Activated CD4-positive, alpha-beta T cell treated with anti-CD3 and anti-CD28 coated beads for 1 hour (primary cell): ENCODE results near the gene SIPA1L3.

Experiments used
- DNase-seq: peaks from one replicate; pipeline ENCODE4 v3.0.0-alpha.2; 2020

Gene SIPA1L3

DNA sequence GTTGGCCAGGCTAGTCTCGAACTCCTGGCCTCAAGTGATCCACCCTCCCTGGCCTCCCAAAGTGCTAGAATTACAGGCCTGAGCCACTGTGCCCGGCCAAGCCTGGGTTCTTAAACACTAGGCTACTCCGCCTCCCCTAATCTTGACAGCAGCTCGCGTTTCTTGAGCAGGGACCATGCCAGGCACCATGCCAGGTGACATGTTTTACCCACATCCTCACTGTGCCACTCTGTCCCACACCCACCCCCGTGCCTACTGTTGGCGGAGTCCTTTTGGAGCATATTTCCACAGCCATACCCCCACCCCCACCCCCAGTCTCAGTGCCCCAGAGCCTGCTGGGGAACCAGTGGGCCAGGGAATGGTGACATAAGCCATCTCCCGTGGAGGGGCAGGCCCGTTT is 218.2 kb downstream of the SIPA1L3 start:
- no peak for DNase-seq

DNA sequence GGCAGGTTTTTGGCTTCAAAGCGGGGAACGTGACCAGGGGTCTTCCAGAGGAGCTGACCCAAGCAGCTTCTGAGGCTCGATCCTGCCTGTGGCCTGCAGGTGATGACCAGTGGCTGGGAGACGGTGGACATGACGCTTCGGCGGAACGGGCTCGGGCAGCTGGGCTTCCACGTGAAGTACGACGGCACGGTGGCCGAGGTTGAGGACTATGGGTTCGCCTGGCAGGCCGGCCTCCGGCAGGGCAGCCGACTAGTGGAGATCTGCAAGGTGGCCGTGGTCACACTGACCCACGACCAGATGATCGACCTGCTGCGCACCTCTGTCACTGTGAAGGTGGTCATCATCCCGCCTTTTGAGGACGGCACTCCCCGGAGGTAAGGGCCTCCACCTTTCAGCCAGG is 223.4 kb downstream of the SIPA1L3 start:
- DNase-seq, result no peak

DNA sequence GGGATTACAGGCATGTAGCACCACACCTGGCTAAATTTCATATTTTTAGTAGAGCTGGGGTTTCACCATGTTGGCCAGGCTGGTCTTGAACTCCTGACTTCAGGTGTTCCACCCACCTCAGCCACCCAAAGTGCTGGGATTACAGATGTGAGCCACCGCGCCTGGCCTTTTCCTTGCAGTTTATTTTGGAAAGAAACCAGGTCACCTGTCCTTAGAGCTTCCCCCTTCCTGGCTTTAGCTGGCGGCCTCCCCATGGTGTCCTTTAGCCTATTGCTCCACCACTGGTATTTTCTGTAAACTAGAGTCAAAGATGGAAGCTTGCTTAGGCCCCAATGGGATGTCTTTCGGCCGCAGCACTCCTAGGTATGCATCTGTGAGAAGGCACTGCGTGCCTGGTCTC is 225.8 kb downstream of the SIPA1L3 start:
- DNase-seq, result no peak

DNA sequence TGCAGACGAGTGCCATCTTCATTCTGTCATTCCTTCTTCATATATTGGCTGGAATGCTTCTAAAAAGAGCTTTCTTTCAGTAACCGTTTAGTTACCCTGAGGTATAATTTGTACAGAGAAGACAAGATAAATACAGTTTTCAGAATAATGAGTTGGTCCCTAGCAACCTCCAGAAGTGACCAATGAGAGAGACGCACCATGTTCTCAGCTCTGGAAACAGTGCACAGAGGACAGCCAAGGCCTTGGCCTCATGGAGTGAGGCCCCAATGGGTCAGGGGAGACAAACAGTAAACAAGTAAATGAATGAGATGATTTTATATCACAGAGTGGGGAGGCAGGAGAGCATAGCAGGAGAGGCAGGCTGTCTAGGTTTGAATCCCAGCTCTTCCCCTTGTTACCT is 226.3 kb downstream of the SIPA1L3 start:
- no peak for DNase-seq

DNA sequence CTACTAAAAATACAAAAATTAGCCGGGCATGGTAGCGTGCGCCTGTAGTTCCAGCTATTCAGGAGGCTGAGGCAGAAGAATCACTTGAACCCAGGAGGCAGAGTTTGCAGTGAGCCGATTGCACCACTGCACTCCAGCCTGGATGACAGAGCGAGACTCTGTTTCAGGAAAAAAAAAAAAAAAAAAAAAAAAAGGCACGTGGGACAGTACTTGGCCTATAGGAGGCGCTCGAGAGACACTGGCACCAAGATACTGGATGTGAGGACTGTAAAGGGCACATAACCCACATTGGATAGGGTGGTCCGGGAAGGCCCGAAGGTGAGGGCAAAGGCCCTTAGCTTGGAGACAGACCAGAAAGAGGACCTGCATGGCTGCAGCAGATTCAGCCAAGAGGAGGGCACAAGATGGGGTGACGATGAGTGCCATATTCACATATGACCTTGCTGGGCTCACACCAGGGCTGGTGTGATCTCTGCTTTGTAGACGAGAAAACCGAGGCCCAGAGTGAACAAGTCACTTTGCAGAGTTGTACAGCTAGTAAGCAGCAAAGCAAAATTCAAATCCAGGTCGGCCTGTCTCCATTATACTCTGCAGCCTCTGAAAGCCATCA is 227.6 kb downstream of the SIPA1L3 start:
- no peak for DNase-seq

DNA sequence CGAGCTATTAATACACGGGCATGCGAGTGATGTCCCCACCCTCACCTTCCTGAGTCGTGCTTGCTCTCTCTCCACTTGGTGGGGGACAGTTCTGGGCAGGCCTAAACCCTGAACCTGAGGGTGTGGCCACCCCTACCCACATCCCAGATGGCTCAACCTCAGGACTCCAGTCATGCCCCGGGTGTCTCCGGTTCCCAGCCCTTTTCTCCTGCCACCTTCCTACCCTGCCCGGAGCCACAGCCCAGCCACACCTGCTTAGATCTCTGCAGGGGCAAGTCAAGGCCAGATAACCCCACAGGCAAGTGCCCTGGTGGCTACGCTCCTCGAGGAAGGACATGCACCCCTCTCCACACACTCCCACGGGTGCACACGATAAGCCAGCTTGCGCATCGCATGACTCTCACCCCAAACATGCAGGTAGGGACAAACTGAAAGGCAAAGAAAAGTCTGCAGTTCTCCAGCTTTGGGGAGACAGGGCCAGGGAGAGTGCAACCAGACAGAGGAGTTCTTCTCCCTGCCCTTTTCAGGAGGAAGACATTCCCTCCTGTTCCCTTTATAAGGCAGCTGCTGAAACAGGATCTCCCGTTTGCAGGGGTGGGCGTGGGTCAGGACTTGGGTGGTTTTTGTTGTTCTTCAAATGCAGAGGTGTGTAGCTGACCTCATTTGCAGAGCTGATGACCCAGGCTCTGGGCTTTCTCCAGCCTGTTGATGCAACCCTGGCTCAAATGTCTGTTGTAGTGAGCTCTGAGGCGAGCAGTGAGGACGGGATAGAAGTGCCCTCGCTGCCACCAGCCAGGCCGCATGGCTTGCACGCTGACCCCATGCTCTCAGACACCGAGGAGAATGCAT is 228.4 kb downstream of the SIPA1L3 start:
- DNase-seq, result no peak

DNA sequence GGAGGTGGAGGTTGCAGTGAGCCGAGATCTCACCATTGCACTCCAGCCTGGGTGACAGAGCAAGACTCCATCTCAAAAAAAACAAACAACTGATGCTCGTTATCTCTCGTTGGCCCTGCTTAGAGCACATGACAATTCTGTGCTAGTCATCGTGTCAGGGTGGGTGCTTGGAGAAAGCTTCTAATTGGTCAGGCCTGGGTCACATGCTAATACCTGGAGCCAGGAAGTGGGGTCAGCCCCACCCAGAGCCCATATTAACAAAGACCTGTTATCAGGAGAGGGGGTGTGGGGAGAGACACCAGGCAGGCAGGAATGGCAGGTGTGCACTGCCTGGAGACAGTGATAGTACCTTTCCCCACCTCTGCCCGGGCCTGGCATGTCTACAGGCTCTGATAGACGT is 232.1 kb downstream of the SIPA1L3 start:
- DNase-seq, result no peak

DNA sequence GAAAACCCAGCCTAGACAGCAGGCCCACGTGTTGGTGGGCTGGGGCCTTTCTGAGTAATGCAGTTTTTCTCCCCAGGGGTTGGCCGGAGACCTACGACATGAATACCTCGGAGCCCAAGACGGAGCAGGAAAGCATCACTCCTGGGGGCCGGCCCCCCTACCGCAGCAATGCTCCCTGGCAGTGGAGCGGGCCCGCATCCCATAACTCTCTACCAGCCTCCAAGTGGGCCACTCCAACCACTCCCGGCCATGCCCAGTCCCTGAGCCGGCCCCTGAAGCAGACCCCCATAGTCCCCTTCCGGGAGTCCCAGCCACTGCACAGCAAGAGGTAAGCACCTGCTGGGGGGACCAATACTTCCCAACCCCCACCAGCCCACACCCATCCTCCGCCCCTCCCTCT is 234.1 kb downstream of the SIPA1L3 start:
- no peak for DNase-seq

DNA sequence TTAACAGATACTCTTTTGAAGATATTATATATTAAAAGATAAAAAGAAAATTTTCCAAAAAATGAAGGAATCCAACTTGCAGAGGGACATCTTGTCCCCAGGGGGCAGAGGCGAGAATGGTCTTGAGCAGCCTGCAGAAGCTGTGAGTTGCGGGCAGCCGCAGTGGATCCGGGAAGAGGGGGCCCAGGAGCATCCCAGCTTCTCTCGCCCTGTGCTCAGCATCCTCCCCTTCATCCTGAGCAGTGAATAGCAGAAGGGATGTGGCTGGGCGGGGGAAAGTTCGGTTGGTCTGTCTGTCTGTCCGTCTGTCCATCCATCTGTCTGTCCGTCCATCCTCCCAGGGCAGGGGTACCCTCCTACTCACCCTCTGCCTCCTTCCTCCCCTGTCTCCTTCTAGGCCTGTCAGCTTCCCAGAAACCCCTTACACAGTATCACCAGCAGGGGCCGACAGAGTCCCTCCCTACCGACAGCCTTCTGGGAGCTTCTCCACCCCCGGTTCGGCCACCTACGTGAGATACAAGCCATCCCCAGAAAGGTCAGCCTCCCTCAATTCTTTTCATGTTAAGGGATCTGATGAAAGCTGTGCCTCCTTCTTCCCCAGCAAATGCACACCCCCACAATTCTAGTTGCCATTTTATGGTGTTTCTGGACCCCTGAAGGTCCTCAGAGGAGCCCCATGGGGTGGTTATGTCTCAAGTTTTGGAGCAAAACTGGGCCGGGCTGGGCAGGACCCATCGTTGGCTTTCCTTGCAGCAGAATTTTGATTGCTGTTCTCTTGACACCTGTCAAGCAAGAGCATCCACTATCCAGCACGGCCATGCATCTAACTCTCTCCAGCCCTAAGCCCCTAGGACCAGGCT is 235.4 kb downstream of the SIPA1L3 start:
- DNase-seq, result no peak

DNA sequence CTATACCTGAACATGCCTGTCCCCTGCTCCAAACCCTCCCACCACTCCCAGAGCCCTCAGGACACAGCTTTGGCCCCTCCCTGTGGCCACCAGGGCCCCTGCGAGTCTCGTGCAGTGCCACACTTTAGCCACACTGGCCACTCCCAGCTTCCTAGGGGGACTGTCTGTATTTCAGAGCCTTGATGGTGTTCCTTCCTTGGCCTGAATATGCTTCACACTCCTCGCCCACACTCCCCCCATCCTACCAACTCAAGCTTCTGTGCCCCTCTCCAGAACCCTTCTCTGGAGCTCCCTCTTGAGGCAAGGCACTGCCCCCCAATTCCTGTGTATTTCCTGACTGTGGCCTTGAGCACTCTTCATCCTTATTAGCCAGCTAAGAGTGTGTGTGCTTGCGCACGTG is 236.8 kb downstream of the SIPA1L3 start:
- DNase-seq, result no peak

DNA sequence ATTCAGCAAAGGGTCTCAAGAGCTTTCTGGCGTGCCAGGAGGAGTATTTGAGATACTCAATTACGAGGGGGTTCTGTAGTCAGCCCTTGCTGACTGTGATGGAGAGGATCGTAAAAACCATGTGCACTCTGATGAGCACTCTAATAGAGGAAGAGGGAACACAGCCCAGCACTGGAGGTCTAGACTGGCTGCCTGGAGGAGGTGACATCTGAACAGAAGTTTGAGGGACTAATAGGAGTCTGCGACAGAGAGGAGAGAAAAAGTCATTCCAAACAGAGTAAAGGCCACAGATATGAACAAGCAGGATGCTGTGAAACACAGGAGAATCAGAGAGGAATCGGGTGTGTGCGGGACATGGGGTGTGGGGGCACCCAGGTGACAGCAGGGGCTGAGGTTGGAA is 237.7 kb downstream of the SIPA1L3 start:
- no peak for DNase-seq

DNA sequence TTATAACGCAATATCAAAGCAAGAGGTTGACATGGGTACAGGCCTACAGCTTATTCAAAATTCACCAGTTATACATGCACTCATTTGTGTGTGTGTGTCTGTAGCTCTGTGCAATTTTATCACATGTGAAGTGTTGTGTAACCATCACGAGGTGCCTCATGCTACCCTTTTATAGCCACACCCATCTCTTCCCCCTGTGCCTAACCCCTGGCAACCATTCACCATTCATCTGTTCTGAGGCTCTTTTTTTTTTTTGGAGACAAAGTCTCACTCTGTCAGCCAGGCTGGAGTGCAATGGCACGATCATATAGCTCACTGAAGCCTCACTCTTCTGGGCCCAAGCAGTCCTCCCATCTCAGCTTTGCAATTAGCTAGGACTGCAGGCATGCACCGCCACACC is 238.6 kb downstream of the SIPA1L3 start:
- DNase-seq, result no peak

DNA sequence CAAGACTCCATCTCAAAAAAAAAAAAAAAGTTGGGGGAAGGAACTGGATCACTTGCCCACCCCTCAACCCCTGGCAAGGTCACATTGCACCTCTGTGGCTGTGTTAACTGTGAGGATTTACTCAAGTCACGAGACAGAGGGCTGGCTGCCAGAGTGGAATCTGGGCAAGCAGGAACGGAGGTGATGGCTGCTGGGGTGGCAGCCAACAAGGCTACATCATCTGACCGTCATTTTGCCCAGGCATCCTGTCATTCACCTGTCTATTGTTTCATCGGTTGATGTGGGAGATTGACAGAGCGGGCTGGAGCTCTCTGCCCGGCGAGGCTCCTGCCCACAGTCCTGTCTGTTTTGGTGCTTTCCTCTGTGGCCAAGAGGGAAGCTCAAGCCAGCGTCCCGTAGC is 241.3 kb downstream of the SIPA1L3 start:
- DNase-seq, result no peak

DNA sequence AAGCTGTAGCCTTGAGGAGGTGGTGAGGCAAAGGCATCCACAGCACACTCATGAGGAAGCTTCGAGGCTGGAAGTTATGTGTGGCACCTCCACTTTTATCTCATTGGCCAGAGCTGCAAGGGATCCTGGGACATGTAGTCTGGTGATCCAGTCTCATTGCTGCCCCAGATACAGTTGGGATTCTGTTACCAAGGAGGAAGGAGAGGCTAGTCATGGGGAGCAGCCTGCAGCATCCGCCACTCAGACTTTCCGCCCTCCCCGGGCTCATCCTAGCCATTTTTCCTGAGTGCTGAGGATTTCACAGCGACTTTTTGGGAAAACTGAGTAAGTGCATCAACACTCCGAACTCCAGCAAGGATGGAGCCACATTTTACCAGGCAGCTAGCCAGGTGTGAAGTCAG is 242.7 kb downstream of the SIPA1L3 start:
- no peak for DNase-seq

DNA sequence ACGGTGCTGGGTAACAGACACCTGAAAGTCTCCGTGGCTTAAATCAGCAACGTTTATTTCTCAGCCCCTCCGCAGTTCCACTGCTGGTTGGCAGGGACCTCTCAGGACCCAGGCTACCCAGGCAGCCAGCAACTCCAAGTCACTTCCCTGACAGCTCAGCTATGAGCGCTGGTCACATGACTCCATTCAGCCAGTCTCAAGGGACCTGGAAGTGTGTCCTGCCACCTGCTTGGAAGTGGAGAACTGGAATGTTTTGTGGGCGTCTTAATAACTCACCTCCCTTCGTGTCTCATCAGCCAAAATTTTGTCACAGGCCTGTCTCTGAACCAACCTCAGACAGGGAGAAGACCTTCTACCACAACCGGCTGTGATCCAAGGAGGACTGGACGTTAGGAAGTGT is 244.2 kb downstream of the SIPA1L3 start:
- no peak for DNase-seq

DNA sequence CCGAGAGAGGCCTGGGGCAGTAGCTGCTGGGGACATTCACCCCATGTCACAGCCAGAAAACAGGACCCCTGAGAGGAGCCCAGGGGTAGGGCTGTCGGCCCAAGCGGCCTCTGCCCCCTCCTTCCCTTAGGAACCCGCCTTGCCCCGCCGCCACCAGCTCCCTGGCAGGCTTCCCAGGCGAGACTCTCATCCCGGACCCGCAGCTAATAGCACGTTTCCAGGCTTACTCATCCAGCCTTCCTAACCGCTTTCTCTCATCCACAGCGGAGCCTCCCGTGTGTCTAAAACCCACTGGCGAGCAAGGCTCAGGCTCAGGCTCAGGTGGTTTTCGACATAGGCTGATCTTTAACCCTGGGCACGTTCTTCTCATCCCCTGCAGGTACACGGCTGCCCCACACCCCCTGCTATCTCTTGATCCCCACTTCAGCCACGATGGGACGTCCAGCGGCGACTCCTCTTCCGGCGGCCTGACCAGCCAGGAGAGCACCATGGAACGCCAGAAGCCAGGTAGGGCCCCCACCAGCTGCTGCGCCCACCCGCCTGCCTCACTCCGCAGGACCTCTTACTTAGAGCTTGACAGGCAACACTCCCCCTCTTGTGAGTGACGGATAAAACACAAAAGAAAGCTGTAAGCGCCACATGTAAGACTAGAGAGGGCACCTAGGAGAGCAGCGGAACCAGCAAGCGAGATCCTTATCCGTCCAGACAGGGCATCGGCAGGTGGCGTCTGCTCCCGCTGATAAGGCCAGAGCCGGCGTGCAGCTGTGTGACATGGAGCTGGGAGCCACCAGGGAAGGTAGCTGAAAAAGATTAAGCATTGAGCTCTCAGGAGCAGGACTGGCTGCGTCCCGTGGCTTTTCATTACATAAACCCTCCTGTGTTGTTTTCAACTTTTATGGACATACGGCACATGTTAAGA is 245.7 kb downstream of the SIPA1L3 start:
- DNase-seq, result no peak

DNA sequence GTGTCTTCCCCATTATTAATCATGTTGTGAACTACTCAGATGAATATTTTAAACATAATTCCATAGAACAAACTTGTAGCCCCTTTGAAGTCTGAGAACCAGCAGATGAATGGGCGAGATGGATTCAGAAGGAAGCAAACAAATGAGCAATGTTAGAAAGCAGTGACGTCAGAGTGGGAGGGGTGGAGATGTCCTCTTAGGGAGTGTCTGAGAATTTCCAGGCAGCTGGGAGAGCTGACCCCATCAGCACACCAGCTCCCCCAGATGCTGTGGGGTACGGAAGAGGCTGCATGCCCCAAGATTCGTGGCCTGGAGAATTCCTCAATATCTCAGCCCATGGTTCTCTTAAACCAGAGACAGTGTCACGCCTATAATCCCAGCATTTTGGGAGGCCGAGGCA is 248.4 kb downstream of the SIPA1L3 start:
- DNase-seq, result no peak

DNA sequence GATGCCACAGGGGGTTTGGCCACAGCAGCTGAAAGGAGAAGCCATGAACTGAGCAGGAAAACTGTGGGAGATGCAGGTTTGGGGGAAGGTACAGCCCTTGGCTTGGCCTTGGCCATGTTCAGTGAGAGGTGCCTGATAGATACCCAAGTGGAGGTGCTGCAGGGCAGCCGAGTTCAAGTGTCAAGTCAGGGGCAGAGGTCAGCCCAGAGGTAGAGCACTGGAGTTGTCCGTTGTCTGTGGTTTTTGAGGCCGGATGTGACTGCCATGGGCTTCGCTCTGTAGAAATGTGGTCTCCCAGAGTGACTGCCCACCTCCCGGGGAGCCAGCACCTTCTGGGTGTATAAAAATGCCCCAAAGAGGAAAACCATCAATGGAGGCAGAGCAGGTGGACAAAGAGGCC is 251.7 kb downstream of the SIPA1L3 start:
- DNase-seq, result no peak

DNA sequence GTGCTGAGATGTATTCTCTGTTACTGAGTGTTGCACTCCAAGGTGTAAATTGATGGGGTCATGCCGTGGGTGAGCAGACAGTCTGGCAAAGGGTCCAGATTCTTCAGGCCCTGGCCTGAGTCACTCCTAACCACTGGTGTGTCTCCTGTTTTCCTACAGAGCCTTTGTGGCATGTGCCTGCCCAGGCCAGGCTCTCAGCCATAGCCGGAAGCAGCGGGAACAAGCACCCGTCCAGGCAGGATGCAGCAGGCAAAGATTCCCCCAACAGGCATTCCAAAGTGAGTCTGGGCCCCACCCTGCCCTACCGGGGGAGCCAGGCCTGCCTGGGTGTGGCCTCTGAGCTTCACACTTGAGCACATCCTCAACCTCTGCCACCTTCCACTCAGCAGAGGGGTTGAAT is 255.1 kb downstream of the SIPA1L3 start:
- no peak for DNase-seq

DNA sequence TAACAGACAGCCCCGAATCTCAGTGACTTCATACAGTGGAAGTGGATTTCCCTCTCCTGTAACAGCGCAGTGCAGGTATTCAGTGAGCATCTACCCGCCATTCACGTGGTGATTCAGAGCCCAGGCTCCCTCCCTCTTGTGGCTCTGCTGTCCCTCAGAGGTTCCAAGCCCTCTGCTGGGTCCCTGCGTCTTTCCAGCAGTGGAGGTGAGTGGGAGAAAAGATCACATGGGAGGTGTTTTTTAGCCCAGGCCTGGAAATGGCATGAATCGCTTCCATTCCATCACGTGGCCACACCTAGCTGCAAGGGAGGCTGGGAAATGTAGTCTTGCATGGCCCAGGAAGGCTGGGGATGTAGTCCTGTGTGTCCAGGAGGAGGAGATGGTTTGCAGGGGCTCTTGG is 255.6 kb downstream of the SIPA1L3 start:
- no peak for DNase-seq

DNA sequence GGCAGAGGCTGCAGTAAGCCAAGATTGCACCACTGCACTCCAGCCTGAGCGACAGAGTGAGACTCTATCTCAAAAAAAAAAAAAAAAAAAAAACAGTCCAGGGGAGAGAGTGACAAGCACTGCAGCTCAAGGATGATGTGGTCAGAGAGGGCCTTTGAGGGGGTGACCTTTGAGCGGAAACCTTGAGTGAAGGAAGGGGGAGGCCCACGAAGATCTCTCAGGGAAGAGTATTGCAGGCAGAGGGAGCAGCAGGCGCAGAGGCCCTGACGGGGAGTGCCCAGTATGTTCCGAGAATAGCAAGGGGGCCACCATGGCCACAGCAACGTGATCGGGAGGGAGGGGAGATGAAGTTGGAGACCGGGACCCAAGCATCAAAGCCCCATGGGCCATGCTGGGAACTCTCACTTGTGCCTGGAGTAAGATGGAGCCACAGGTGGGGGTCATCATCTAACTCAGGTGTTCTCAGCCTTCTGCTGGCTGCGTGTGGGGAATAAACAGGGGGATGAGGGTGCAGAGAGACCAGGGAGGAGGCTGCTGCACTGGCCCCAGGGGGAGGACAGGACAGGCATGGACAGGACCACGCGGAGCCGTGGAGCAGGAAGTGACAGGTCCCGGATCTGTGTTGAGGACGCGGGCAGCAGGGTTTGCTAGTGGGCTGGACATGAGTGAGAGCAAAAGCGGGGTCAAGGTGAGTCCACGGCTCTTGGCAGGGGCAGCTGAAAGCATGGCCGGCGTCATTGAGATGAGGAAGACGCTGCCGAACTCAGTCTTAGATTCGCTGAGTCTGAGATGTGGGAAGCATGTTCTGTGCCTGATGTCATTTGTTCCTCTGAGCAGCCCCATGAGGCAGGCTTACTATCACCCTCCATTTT is 256.6 kb downstream of the SIPA1L3 start:
- DNase-seq, result no peak

DNA sequence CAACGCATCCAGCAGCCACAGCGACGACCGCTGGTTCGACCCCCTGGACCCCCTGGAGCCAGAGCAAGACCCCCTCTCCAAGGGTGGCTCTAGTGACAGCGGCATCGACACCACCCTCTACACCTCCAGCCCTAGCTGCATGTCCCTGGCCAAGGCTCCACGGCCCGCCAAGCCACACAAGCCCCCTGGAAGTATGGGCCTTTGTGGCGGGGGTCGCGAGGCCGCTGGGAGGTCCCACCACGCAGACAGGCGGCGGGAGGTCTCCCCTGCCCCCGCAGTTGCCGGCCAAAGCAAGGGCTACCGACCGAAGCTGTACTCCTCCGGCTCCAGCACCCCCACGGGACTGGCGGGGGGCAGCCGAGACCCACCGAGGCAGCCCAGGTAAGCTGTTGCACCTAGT is 257.5 kb downstream of the SIPA1L3 start:
- DNase-seq, result no peak
